Heart right ventricle (tissue), 16 donors: ENCODE measurements around the gene NRXN3. TPM values are rescaled to one million over a fixed set of nuclear protein-coding genes. Genes with fewer than 3 reads are reported as not detected.

ENCODE experiments used
- ATAC-seq, 8 donors: fragments of 200-7000 bp; cut with Tn5 transposase; one replicate each; pipeline ENCODE4 v1.9.1; 2020; ENCODE audit warnings: mild to moderate bottlenecking in 8 of 8, moderate library complexity in 8 of 8, moderate number of reproducible peaks in 1 of 8
- DNase-seq, 2 donors: peaks; one replicate each; pipeline ENCODE4 v3.0.0-alpha.2; 2020
- H3K27ac ChIP-seq, 10 donors: fragments of 200-600 bp; sonication (generic) in 2 of 10; one replicate each; pipeline versions ENCODE4 v1.5.0 to v1.8.0; 2020 to 2022; ENCODE audit warnings: mild to moderate bottlenecking in 3 of 10
- H3K27me3 ChIP-seq, 7 donors: fragments of 200-600 bp; one replicate each; pipeline ENCODE4 v1.8.0; 2021 to 2022; ENCODE audit warnings: mild to moderate bottlenecking in 2 of 7
- H3K36me3 ChIP-seq, 9 donors: fragments of 200-600 bp; sonication (generic) in 1 of 9; one replicate each; pipeline versions ENCODE4 v1.5.0 to v1.8.0; 2020 to 2022; ENCODE audit warnings: mild to moderate bottlenecking in 2 of 9
- H3K4me1 ChIP-seq, 9 donors: fragments of 200-600 bp; sonication (generic) in 1 of 9; one replicate each; pipeline versions ENCODE4 v1.5.0 to v1.8.0; 2020 to 2022; ENCODE audit warnings: mild to moderate bottlenecking in 4 of 9
- H3K4me3 ChIP-seq, 10 donors: fragments of 200-600 bp; sonication (generic) in 2 of 10; one replicate each; pipeline versions ENCODE4 v1.5.0 to v1.8.0; 2020 to 2022; ENCODE audit warnings: mild to moderate bottlenecking in 7 of 10, moderate library complexity in 2 of 10
- H3K9me3 ChIP-seq, 11 donors: fragments of 200-600 bp in 10 of 11; sonication (generic) in 2 of 11; one replicate each; pipeline versions ENCODE4 v1.5.0 to v1.8.0; 2013 to 2022; ENCODE audit warnings: mild to moderate bottlenecking in 2 of 11, control low read depth in 1 of 11, moderate library complexity in 1 of 11
- CTCF ChIP-seq, 9 donors: fragments of 200-600 bp; sonication (generic) in 2 of 9; IDR thresholded peaks; one replicate each; pipeline versions ENCODE4 v1.5.0 to v1.8.0; 2021 to 2022; ENCODE audit warnings: antibody characterized with exemption in 9 of 9, mild to moderate bottlenecking in 5 of 9, moderate library complexity in 1 of 9
- WGBS, 2 donors: extraction: QIAGEN DNeasy Blood & Tissue Kit; methylation state at CpG; one replicate each; pipeline ENCODE4 v1.1.7; 2013; ENCODE audit warnings: inconsistent platforms in 1 of 2; 5-methylcytosine and 5-hydroxymethylcytosine counted together
- intact Hi-C, 10 donors: fragments of 100-400 bp; cut with DNase I; formaldehyde crosslinking; loops; one replicate each; pipeline versions ENCODE4 v1.11.1 to v1.14.2; 2022
- polyA plus RNA-seq, 2 donors: library from polyadenylated mRNA; stranded (reverse); fragments of 200-250 nt; gene quantifications; one replicate each; pipeline ENCODE4 v1.2.3, GENCODE V29; 2013
- total RNA-seq, 10 donors: library from RNA; stranded (reverse); fragmentation: NEBNext Ultra II Directional in 3 of 10; extraction: Animal tissue kit (Norgen Biotek cat#: 25700) in 3 of 10; gene quantifications; one replicate each; pipeline versions ENCODE4 v1.2.1 to v1.2.4, GENCODE V29; 2021 to 2023
- donor health status: Arrhythmogenic right ventricular cardiomyopathy.
- donor health status: ischemic (EF 13 %, LVEDD 7.1; RV severe dilation, severe dysfunction).
- donor health status: healthy with polysubstance abuse.
- donor health status: DM: no; HTN: yes; CAD: no.
- donor health status: DM: no; HTN: no; CAD: no.
- donor health status: ischemic (EF 25% LVEDD 6.9; RV normal size, moderate dysfunction).
- donor health status: ischemic (EF 25% LVEDD 5.7; RV mildly dilated, moderate dysfunction).
- donor health status: healthy.
- donor health status: DM: yes; HTN: yes; CAD: no.
- donor health status: Ischemic cardiomyopathy.
- donor health status: ischemic (EF 35%, LVEDD 5.7; RV mildly dilated, moderate dysfunction).
- donor health status: nonischemic (EF 11% LVEDD 7.7; RV severe dilation, severe dysfunction).
- donor health status: DM: yes; HTN: yes; CAD: no.
- donor health status: PGD.
- donor health status: ischemic (EF 29% LVEDD 5.4; RV normal size, mild dysfunction).
- donor health status: nonischemic (EF 23%, LVEDD 6.1; RV moderate dilation, normal function).

NRXN3 gene
- total and polyA plus RNA-seq, 12 donors, result 0.23 to 1.8 (median 0.87) TPM

DNA sequence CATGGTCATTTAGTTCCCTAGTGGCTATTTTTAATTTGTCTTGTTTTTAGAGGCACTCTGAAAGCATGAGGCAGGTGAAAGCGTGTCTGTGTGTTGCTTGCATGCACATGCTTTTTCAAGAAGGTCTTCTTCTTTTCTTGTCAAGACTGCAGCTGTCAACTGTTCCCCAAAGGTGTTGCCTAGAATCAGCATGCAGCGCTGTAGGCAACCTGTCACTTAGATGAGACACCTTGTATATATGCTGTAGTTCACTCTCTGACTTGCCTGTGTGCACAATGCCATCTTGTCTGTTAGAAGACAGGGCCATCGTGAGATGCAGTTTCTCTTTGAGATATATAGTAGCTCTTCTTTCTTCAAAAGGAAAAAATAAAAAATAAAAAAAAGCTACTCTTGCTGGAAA is 1155.4 kb downstream of the NRXN3 start:
- no peak for DNase-seq
- 76 to 82% methylated on average over 3 of the region's 3 CpGs for whole genome bisulfite sequencing, 2 donors
- intact Hi-C loops, result no loop called here
- no peak for TF ChIP-seq CTCF (IDR thresholded peaks at IDR 0.05)
- Histone ChIP-seq H3K27ac (no peak overlapping the region), H3K36me3 (no peaks in the 10 kb centered on the region), H3K9me3 (no peaks in the 10 kb centered on the region), H3K4me1 (no peaks in the 10 kb centered on the region), H3K27me3 (no peaks in the 10 kb centered on the region), H3K4me3 (no peak overlapping the region)
- ATAC-seq, result no peak

DNA sequence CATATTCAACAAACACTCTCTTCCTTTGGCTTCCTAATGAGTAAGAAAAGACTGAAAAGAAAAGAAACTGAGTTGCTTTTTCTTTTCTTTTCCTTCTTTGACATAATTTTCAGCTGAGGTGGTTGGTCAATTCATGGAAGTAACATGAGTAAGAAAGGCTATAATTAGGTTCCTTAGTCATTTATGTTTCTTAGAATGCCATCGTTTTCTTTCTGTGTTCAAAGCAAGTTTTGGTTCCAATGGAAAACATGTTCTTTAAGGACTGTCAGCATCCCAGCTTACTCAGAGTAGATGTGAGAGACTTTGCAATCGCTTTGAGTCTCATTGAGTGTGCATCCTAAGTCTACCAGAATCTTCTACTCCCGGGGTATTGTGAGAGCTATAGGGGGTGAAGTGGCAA is 1158.7 kb downstream of the NRXN3 start:
- TF ChIP-seq CTCF (IDR thresholded peaks at IDR 0.05), result no peak
- H3K4me3 ChIP-seq, result no peak overlapping the region
- H3K4me1 ChIP-seq, result no peaks in the 10 kb centered on the region
- DNase-seq (no peak), ATAC-seq (no peak)
- no peaks in the 10 kb centered on the region for H3K27me3 ChIP-seq
- WGBS, 2 donors, result 80 to 83% methylated on average over 3 of the region's 3 CpGs
- intact Hi-C loops, result no loop called here
- H3K27ac ChIP-seq, result no peak overlapping the region
- no peaks in the 10 kb centered on the region for H3K9me3 ChIP-seq
- no peaks in the 10 kb centered on the region for H3K36me3 ChIP-seq

DNA sequence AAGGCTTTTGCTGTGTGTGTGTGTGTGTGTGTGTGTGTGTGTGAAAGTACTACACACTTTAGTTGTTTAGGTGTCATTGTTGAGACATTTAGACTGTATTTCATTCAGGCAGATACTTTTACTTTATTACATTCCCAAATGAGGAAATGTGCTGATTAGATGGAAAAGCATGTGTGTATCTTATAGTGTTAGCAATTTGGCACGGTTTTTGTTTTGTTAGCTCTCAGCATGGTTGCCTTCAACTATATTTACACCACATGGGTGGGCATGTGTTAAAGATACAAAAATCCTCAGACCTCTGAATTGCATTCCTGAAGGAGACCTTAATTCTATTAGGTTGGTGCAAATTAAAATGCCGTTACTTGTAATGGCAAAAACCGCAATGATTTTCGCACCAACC is 1161.7 kb downstream of the NRXN3 start:
- no peak for TF ChIP-seq CTCF (IDR thresholded peaks at IDR 0.05)
- no peaks in the 10 kb centered on the region for H3K9me3 ChIP-seq
- H3K27ac ChIP-seq, result no peak overlapping the region
- no peak for ATAC-seq
- H3K27me3 ChIP-seq, result no peaks in the 10 kb centered on the region
- no peaks in the 10 kb centered on the region for H3K4me1 ChIP-seq
- no peak overlapping the region for H3K4me3 ChIP-seq
- WGBS, 2 donors, result 52 to 66% methylated on average over 4 of the region's 4 CpGs
- DNase-seq, result no peak
- no peaks in the 10 kb centered on the region for H3K36me3 ChIP-seq
- intact Hi-C loops, result no loop called here

DNA sequence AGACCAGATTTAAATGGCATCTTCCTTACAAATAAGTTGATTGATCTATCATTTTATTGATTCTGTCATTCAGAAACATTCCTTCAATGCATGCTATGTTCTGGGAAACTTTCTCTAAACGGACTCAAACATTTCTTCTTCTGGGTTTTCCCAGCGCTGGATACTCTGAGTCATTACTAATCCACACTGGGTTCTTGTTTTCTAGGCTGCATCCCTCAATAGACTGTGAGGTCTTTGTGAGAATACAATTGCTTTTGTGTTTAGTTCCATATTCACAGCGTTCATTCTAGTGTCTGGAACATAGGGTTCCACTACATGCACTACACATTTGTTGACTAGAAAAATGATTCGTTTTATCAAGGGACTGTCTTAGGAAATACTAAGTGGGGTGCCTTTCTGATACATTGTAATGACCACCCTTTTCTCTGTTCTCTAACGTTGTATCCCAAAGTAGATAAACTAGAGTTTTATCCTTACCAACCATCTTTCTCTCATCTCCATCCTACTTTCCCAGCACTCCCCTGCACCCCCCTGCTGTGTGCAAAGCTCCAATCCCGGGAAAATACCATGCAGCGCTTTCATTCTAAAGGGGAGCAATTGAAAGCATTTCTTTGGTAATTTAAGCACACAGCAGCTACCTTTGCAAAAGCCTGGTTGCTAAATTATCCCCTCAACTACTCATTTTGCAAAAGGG is 1162.5 kb downstream of the NRXN3 start:
- H3K4me1 ChIP-seq, result no peaks in the 10 kb centered on the region
- ATAC-seq, result no peak

More for the DNA sequence above, 1162.5 kb downstream of the NRXN3 start:
- H3K27me3 ChIP-seq, result no peaks in the 10 kb centered on the region
- no peak for DNase-seq
- no peaks in the 10 kb centered on the region for H3K36me3 ChIP-seq
- no peak overlapping the region for H3K27ac ChIP-seq
- WGBS, 2 donors, result 27 to 28% methylated on average over 7 of the region's 7 CpGs
- intact Hi-C loops, result no loop called here
- H3K9me3 ChIP-seq, result no peaks in the 10 kb centered on the region
- H3K4me3 ChIP-seq, result no peak overlapping the region
- no peak for TF ChIP-seq CTCF (IDR thresholded peaks at IDR 0.05)
